Astrocyte of the spinal cord (primary cell): ENCODE measurements around the gene NUDT9.
"Not testable (repeated sequence)": the region's sequence is repeated elsewhere in the genome, so short reads cannot be mapped to it uniquely, and the experiment has no call there.

Experiments used
- DNase-seq: peaks from one replicate; pipeline ENCODE4 v3.0.0; 2011; ENCODE audit warnings: low read depth, low spot score
- H3K4me3 ChIP-seq: 2 replicates; pipeline ENCODE4 v1.5.1; 2011; ENCODE audit warnings: low read depth, mild to moderate bottlenecking, low read length, moderate library complexity
- in situ Hi-C: cut with HindIII; loops from 2 replicates; pipeline ENCODE4 v1.10.0; 2017; ENCODE audit warnings: low sequenced_read_pairs
- TF ChIP-seq, protein P1 (sequence below): IDR thresholded peaks from 2 replicates; pipeline ENCODE4 v1.5.1; 2012; ENCODE audit warnings: low read depth, mild to moderate bottlenecking, low read length, inconsistent platforms

NUDT9 gene

DNA sequence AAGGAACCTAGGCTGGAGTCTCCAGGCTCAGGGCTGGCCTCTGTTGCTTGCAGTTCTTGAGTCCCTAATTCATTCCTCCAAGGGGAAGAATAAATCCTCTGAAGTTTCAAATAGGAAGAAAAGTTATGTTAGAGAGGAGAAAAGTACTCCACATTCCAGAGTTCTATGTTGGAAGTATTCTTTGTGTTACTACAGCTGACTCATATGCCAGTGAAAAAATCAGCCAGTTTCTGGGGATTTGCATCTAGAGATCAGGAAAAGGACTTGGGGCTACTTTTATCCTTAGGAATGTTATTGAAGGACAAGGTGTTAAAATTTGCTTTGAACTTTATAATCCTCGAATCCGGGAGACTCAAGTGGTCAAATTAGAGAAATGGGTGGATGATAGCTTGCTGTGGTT, 11.7 kb upstream of the NUDT9 start:
- in situ Hi-C loops = no loop called here
- no peak overlapping the region for H3K4me3 ChIP-seq
- DNase-seq = no peak
- TF ChIP-seq, protein P1, sequence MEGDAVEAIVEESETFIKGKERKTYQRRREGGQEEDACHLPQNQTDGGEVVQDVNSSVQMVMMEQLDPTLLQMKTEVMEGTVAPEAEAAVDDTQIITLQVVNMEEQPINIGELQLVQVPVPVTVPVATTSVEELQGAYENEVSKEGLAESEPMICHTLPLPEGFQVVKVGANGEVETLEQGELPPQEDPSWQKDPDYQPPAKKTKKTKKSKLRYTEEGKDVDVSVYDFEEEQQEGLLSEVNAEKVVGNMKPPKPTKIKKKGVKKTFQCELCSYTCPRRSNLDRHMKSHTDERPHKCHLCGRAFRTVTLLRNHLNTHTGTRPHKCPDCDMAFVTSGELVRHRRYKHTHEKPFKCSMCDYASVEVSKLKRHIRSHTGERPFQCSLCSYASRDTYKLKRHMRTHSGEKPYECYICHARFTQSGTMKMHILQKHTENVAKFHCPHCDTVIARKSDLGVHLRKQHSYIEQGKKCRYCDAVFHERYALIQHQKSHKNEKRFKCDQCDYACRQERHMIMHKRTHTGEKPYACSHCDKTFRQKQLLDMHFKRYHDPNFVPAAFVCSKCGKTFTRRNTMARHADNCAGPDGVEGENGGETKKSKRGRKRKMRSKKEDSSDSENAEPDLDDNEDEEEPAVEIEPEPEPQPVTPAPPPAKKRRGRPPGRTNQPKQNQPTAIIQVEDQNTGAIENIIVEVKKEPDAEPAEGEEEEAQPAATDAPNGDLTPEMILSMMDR = no peak

DNA sequence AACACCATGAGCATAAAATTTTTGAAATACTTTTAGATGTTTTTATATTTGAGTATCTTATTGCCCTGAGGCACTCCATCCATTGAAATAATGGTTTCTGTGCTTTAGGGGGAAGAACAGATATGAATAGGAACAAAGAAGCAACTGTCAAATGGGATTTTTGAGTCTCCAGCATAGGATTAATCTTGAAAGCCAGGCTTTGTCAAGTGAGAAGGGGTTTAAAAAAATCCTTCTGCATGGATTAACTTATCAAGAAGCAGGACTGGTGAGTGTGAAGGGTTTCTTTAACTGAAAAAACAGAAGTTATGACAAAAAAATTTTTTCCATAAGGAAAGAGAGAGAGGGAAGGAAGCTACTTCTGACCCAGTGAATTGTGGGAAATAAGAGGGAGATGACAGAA, 7.6 kb upstream of the NUDT9 start:
- no peak overlapping the region for H3K4me3 ChIP-seq
- in situ Hi-C loops = no loop called here

DNA sequence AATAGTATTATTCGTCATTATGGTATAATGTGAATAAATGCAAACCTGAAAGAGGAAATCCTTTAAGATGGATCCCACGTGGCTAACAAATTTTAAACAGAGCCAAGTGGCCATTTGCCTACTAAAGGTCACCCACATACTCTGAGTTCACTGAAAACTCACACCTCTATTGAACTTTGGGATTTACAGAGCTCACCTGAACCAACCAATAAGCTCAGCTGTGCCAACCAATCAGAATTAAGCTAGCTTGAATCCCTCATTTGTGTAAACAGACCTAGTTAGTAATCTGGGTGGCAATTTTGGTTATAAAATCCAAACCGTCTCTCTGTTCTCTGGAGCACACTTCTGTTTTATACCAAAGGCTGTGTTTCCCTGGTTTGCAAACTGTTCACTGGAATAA, 5.4 kb upstream of the NUDT9 start:
- TF ChIP-seq, protein P1 = no peak
- DNase-seq = no peak
- in situ Hi-C loops = no loop called here

More for the DNA sequence above, 7.6 kb upstream of the NUDT9 start:
- TF ChIP-seq, protein P1 = no peak
- DNase-seq = no peak

DNA sequence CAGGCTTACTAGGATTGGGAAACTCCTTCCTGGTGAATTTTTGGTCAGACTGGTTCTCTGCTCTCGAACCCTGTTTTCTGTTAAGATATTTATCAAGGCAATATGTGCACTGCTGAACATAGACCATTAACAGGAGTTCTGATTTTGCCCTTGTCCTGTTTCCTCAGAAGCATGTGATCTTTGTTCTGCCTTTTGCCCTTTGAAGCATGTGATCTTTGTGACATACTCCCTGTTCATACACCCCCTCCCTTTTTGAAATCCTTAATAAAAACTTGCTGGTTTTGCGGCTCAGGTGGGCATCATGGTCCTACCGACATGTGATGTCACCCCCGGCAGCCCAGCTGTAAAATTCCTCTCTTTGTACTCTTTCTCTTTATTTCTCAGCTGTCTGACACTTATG, 4.0 kb upstream of the NUDT9 start:
- in situ Hi-C loops, H3K4me3 ChIP-seq, DNase-seq: not testable (repeated sequence)

More for the DNA sequence above, 5.4 kb upstream of the NUDT9 start:
- H3K4me3 ChIP-seq = no peak overlapping the region

DNA sequence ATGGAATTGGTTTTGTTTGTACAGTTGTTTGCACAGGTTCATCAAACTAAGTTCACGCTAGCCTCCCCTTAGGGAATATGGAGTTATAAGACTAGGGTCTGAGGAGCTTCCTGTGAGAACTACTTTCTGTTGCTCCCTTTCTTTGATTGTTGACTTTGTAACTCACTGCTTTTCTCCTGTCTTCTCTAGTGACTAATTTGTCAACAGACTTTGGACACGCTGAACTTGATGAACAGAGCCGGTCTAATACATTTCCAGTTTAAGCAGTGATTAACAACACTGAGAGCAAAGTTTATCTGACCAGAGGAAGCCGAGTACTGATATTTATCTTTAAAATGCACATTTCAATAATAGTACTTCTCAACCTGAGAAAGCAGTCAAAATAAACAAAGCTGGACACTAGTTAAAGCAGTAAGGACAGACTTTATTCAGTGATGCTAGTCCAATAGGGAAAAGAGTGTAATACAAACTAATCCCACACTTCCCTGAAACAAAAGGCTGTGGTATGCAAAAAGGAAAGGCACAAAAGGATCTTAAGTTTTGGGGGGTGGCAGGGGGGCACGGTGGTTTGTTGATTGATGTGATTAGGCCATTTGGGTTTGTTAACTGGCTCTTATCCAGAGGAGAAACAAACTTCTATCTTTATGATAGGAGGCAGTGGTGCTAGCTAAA, 2.7 kb upstream of the NUDT9 start:
- H3K4me3 ChIP-seq = no peak overlapping the region
- no peak for DNase-seq
- TF ChIP-seq, protein P1 = no peak
- in situ Hi-C loops = no loop called here

DNA sequence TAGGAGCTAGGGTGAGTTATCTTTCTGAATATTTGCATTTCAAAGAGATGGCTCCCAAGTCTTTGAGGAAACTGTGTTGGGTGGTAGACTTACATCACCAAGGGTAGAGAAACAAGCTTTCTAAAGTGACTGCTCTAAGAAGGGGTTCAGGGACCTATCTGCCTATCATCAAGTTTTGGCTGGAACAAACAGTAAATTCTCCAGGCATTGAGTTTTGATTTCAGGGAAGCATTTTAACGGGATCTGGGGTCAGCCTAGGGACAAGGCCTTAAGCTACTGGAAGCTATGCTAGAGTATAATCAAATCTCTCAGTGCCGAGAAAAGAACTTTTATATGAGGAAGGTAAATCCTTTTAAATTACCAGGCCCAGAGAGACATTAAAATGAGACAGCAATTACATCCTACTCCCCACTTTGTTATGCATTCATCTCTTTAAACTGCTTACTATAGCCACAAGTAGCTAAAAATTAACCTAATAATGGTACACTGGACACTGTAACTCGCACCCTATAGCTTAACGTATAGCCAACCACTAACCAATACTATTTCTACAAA, 2.0 kb upstream of the NUDT9 start:
- H3K4me3 ChIP-seq = no peak overlapping the region
- in situ Hi-C loops = no loop called here
- TF ChIP-seq, protein P1 = no peak
- DNase-seq = no peak

DNA sequence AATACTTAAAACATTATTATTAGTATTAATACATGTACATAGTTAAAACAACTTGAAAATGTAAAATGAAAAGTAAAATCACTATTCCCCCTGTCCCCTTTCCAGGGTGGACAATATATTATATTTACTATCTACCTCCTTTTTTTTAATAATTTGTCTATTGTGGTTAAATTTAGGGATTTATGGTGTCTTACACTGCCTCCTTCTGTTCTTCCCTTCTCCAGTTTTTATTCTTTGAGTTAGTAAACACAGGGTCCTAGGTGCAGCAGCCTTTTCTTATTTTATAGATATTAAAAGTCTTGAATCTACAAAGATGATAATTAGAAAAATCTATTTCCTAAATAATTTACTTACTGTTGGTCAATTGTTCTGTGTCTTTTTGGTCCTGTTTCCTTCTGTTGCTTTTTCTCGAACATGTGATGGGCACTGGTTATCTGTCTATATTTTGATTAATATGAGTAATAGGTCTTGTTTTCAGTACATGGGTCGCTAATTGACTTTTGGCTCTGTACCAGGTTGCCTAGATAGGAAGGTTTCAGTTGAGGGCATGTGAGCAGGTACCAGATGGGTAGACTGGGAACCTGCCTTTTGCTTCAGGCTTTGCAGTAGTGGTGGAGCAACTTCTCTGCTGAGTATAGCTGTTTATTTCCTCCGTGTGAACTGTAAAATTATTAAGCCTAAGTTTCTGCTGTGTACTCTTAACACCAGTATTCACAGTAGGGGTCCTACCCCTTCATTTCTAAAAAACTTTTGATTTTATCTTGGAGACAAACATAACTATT, 1.1 kb downstream of the NUDT9 start:
- H3K4me3 ChIP-seq = peak overlapping the region; percentile 72
- peak; percentile 14 for DNase-seq
- TF ChIP-seq, protein P1 = no peak
- in situ Hi-C loops = no loop called here

DNA sequence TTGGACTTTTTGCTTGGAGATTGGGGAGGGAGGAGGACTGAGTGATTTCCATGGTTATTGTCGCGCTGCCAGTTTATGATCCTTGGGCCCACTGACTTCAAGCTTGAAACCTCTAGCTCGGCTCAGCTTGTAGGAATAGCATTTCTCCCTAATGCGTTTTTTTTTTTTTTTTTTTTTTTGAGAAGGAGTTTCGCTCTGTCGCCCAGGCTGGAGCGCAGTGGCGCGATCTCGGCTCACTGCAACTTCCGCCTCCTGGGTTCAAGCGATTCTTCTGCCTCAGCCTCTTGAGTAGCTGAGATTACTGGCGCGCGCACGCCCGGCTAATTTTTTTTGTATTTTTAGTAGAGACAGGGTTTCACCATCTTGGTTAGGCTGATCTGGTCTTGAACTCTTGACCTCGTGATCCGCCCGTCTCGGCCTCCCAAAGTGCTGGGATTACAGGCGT, 1.7 kb downstream of the NUDT9 start:
- in situ Hi-C loops, H3K4me3 ChIP-seq: not testable (repeated sequence)

More for the DNA sequence above, 1.7 kb downstream of the NUDT9 start:
- DNase-seq = not testable (repeated sequence)
